SU-DHL-6 (cell line): ENCODE results near the gene AGFG1.

Experiments
- H2AFZ ChIP-seq: fragments of 200-600 bp; sonication (generic); 2 replicates; pipeline ENCODE4 v1.6.1; 2014; ENCODE audit warnings: low read depth, mild to moderate bottlenecking, moderate library complexity, mixed read lengths, antibody characterized with exemption, low read length; ENCODE audit not compliant: severe bottlenecking
- H3F3A ChIP-seq: fragments of 200-600 bp; shearing (Covaris generic); 2 replicates; pipeline ENCODE4 v1.6.0; 2016; ENCODE audit warnings: antibody characterized with exemption, mild to moderate bottlenecking; ENCODE audit not compliant: insufficient read depth
- H3K27ac ChIP-seq: fragments of 200-600 bp; sonication (generic); 2 replicates; pipeline ENCODE4 v1.5.1; 2016; ENCODE audit warnings: low read depth, mild to moderate bottlenecking, low read length, moderate library complexity, mixed read lengths
- H3K27me3 ChIP-seq: fragments of 200-600 bp; sonication (generic), shearing (Covaris generic); 2 replicates; pipeline ENCODE4 v1.6.0; 2014; ENCODE audit warnings: mild to moderate bottlenecking, low read length
- H3K36me3 ChIP-seq: fragments of 200-600 bp; sonication (generic); 2 replicates; pipeline ENCODE4 v1.6.1; 2014; ENCODE audit warnings: mild to moderate bottlenecking, low read length, mixed read lengths
- H3K4me2 ChIP-seq: fragments of 300-600, 200-600 bp; shearing (Covaris generic), sonication (generic); 2 replicates; pipeline ENCODE4 v1.6.0; 2014; ENCODE audit warnings: low read length, low read depth, mild to moderate bottlenecking; ENCODE audit not compliant: poor library complexity, severe bottlenecking
- H3K4me3 ChIP-seq: fragments of 200-600 bp; sonication (generic); 2 replicates; pipeline ENCODE4 v1.5.1; 2014; ENCODE audit warnings: antibody characterized with exemption, low read length, mild to moderate bottlenecking, mixed read lengths; ENCODE audit not compliant: insufficient read depth, poor library complexity, severe bottlenecking
- H3K79me2 ChIP-seq: fragments of 200-600 bp; sonication (generic); 2 replicates; pipeline ENCODE4 v1.6.1; 2014; ENCODE audit warnings: mild to moderate bottlenecking, low read length, moderate library complexity; ENCODE audit not compliant: insufficient read depth
- H3K9ac ChIP-seq: fragments of 200-600 bp; sonication (generic); 2 replicates; pipeline ENCODE4 v1.7.0; 2014; ENCODE audit warnings: mild to moderate bottlenecking, low read length
- H3K9me2 ChIP-seq: fragments of 200-600 bp; sonication (generic); replicated peaks from 2 replicates; pipeline ENCODE4 v1.6.1; 2014; ENCODE audit warnings: low read length; ENCODE audit not compliant: insufficient read depth
- H3K9me3 ChIP-seq: fragments of 200-600 bp; sonication (generic); 2 replicates; pipeline ENCODE4 v1.6.1; 2014; ENCODE audit warnings: low read length, mixed read lengths; ENCODE audit not compliant: insufficient read depth
- H4K20me1 ChIP-seq: fragments of 200-600 bp; sonication (generic); 2 replicates; pipeline ENCODE4 v1.6.1; 2014; ENCODE audit warnings: low read depth, mild to moderate bottlenecking, antibody characterized with exemption, low read length, moderate library complexity, mixed read lengths
- EZH2phosphoT487 ChIP-seq: fragments of 200-600 bp; sonication (generic), shearing (Covaris generic); conservative IDR thresholded peaks from 2 replicates; pipeline ENCODE4 v1.6.1; 2018; ENCODE audit warnings: mild to moderate bottlenecking, antibody characterized with exemption, low read length, moderate library complexity, mixed read lengths
- TF ChIP-seq, protein P1 (sequence below): fragments of 200-600 bp; sonication (generic); IDR thresholded peaks from one replicate; pipeline ENCODE4 v1.5.1; 2017; ENCODE audit warnings: antibody characterized with exemption, mild to moderate bottlenecking, low read length, moderate library complexity; ENCODE audit not compliant: insufficient read depth, poor library complexity, severe bottlenecking

Gene AGFG1

DNA sequence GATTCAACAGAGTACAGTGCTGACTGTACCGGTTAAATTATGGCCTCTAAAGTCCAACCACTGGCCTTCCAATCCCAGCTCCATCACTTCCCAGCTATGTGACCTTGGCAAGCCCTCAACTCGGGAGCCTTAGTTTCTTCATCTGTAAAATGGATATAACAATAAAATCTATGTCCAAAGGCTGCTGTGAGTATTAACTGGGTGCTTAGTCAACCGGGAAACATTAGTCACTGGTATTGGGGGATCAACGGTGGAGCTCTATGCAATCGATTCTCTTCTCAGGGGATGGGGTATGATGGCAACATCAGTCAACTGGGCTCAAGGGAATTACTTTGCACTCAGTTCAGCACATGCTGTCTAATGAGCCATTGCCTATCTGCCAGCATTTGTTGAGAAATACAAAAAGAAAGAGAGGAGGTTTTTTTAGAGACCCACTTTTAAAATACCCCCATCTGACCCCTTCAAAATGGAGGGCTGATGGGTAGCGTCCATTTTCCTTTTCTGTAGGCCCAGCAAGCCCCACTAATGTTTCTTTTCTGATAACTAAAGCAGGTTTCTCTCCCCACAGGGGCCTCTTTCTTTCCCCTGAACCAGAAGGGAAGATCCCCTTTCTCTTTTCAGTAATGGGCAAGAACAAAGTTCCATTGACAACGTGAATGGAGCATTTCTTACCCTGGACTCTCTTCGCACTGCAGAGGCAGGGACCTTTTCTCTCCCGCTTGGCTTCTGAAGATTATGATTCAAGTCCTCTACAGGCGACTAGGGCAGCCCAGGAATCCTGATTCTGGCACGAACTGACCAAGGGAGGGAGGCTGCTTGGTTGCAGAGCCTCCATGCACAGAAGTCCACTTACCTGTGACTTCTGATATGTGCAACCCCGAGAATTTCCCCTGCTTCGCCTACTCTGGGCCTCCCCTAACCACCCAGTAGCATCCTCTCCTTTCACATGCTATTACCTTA, 8.7 kb upstream of the AGFG1 start:
- Histone ChIP-seq H3K27ac (no peak overlapping the region), H3K4me3 (no peak overlapping the region), H3K36me3 (no peaks in the 10 kb centered on the region), H2AFZ (no peak overlapping the region), H3K27me3 (no peaks in the 10 kb centered on the region), H3K9me2 (no peaks in the 10 kb centered on the region), H4K20me1 (no peaks in the 10 kb centered on the region), H3K9ac (no peak overlapping the region), H3K79me2 (no peaks in the 10 kb centered on the region), H3K9me3 (no peaks in the 10 kb centered on the region), H3K4me2 (no peak overlapping the region), H3F3A (no peaks in the 10 kb centered on the region)
- no peak for TF ChIP-seq EZH2phosphoT487
- TF ChIP-seq, protein P1, sequence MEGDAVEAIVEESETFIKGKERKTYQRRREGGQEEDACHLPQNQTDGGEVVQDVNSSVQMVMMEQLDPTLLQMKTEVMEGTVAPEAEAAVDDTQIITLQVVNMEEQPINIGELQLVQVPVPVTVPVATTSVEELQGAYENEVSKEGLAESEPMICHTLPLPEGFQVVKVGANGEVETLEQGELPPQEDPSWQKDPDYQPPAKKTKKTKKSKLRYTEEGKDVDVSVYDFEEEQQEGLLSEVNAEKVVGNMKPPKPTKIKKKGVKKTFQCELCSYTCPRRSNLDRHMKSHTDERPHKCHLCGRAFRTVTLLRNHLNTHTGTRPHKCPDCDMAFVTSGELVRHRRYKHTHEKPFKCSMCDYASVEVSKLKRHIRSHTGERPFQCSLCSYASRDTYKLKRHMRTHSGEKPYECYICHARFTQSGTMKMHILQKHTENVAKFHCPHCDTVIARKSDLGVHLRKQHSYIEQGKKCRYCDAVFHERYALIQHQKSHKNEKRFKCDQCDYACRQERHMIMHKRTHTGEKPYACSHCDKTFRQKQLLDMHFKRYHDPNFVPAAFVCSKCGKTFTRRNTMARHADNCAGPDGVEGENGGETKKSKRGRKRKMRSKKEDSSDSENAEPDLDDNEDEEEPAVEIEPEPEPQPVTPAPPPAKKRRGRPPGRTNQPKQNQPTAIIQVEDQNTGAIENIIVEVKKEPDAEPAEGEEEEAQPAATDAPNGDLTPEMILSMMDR, result no peak

DNA sequence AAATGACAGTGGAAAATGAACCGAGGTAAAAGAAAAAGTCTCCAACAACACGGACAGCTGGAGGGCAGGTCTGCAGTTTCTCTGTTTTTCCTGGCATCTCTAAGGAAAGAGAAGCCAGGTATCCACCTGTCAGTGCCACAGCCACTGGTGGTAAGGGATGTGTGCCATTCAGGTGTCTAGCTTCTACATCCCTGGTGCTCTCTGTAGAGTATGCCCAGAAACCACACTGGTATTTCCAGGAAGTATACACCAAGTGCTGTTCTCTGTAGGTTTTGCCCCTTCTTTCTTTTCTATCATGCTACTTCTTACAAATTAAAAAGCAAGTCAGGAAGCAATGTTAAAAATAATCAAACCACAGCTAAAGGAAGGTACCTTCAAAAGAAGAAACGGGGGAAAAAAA, 7.6 kb upstream of the AGFG1 start:
- TF ChIP-seq EZH2phosphoT487, result no peak
- TF ChIP-seq, protein P1, result no peak
- no peaks in the 10 kb centered on the region for H3K9me3 ChIP-seq
- no peak overlapping the region for H3K27ac ChIP-seq
- H3K4me3 ChIP-seq, result no peak overlapping the region
- H3K79me2 ChIP-seq, result no peaks in the 10 kb centered on the region
- H3K36me3 ChIP-seq, result no peaks in the 10 kb centered on the region
- no peaks in the 10 kb centered on the region for H4K20me1 ChIP-seq
- no peak overlapping the region for H2AFZ ChIP-seq
- H3K4me2 ChIP-seq, result no peak overlapping the region
- H3K9me2 ChIP-seq, result no peaks in the 10 kb centered on the region
- no peak overlapping the region for H3K9ac ChIP-seq
- no peaks in the 10 kb centered on the region for H3K27me3 ChIP-seq
- H3F3A ChIP-seq, result no peaks in the 10 kb centered on the region

DNA sequence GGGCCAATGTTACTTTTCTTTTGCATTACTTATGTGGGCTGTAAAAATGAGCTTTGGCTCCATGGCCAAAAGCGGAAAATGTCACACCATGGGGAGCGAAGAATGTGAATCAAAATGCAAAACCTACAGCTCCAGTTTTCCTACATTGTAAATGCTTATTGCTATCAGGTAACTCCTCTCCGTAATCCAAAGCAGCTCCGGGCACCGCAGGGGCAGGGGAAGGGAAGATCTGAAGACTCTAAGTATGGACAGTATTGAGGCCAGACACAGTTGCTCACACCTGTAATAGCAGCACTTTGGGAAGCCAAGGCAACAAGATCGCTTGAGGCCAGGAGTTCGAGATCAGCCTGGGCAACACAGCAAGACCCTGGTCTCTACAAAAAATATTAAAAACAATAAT, 7.1 kb upstream of the AGFG1 start:
- Histone ChIP-seq H3K36me3 (no peaks in the 10 kb centered on the region), H3K27ac (no peak overlapping the region), H3K9ac (no peak overlapping the region), H3K4me2 (no peak overlapping the region), H3K4me3 (no peak overlapping the region), H3K79me2 (no peaks in the 10 kb centered on the region), H3K9me3 (no peaks in the 10 kb centered on the region), H4K20me1 (no peaks in the 10 kb centered on the region), H3K27me3 (no peaks in the 10 kb centered on the region), H3F3A (no peaks in the 10 kb centered on the region), H2AFZ (no peak overlapping the region), H3K9me2 (no peaks in the 10 kb centered on the region)
- TF ChIP-seq, protein P1, result no peak
- TF ChIP-seq EZH2phosphoT487, result no peak
